ENCODE results near the gene GABRR1.
"Not testable (repeated sequence)": the region's sequence is repeated elsewhere in the genome, so short reads cannot be mapped to it uniquely, and the experiment has no call there.

The GABRR1 gene

DNA sequence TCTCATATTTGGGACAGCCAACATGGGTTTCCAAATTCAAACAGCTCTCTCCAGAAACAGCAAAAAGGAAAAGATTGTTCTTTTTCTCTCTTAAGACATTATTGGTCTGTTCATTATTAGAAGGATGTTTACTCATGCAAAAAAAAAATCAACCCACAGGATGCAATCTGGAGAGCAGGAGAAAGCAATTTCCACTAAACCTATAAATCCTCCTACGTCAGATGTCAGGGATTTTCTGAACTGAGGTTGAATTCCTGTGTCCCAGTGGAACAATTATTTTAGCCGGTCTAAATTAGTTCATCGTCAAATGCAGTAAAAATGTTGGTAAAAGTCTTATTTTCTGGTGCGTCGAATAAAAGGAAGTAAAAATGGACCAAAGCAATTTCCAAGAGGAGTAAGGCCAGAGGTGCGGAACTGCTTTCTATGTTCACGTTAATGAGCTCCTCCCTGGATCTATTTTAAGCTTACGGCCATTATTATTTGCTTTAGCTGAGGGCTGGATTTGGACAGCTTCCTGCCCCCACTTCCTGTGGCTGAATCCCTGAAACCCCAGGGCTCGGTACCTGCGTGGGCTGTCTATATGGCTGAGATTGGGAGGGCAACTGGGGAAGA is at the start of gene GABRR1:
Gene GABRR1, minus strand, starts transcription at position 60 of the 612 bp plus-strand sequence. Its CDS starts 36 bp downstream, at position 24.
- DNase-seq, result no peak

DNA sequence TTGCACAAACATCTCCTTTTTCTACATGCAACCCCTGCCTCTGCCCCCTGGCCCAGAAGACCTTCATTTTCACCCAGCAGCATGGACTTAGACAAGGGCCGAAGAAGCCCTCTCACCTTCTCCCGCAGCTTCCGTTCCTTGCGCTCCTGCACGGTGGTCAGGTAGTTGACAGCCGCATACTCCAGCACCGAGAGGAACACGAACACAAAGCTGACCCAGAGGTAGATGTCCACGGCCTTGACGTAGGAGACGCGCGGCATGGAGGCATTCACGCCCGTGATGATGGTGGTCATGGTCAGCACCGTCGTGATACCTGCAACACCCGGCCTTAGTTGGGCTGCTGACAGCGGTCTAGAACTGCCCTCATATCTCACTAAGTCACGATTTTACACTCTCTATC is 47.1 kb upstream of the GABRR1 start:
- no peak for DNase-seq

DNA sequence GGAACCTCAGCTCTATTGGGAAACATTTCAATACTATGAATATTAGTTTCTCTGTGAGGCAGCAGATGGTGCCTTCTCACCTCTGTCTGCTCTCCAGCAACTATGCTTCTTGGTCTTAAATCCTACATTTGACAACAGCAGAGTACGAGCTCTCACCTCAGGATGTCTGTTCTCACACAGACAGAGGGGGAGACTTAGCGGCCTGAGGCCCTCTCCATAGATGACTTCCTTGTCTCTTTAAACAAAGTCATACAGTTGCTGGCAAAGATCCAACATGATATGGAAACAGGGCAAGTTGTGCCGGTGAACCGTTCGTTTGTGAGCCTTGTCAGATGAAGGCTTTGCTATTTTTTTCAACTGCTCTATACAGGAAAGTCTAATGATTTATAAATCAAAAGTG is 43.7 kb upstream of the GABRR1 start:
- no peak for DNase-seq

DNA sequence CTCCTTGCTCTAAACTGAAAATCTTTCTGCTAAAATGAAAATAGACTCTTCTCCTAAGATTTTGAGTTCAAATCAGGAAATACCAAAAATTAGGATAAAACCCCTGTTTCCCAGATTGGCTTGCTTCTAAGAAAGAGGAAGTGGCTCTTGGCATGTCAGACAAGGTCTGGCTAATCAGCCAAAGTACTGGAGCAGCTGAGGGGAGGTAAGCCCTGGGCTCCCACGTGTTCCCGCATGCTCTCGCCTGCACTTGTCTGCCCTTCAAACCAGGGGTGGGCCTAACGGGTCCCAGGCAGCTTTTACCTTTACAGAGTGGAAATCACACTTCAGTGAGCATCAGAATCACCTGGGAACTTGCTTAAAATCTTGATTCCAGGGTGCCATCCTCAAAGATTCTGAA is 43.2 kb upstream of the GABRR1 start:
- no peak for DNase-seq

DNA sequence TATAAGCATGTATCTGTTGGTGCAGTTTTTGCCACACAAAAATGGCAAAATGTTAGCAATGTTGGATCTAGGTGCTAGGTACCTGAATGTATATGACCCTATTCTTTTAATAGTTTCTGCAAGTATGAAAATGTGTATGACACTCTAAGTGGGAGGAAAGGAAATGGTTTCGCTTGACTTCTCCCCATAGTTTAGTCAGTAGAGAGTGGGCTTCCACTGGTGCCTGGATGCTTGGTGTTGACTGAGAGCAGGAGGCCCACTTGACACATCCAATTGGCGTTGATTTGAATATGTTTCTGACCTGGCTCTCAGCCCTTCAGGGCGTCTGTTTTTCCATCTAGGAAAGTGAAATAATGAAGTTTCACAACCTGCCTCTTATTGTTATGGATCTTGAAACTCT is 41.8 kb upstream of the GABRR1 start:
- no peak for DNase-seq

DNA sequence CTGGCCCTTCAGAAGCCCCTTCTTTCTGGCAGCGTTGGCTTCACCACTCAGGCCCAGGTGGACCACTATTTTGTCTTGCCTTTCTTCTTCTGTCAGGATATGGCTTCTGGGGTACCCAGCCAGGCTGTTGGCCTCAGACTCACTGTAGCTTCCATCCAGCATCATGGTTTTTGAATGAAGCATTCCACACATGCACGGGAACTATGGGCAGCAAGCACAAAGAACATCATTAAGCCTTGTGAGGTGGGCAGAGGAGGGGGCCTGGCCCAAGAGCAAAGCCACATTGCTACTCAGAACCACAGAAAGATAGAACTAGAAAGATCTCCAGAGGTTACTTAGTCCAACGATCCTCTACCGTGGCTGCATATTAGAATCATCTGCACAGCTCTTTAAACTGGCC is 40.6 kb upstream of the GABRR1 start:
- DNase-seq, result no peak

DNA sequence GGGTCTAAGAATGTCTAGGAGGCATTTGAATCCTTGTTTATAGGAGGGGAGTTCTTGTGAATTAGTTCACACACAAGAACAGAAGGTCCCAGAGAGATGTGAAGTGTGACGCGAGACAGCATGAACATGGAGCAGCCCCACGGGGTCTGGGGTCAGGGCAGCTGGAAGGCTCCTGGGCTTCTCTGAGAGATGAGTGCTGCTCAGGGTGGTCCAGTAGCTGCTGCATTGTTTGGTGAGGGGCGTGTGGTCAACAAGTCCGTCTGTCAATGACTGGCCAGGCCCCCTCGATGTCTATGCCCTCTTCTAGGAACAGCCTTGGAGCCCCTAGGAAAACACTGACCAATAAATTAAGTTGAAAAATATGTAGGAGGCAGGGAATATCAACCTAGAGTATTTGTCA is 40.2 kb upstream of the GABRR1 start:
- DNase-seq, result no peak

DNA sequence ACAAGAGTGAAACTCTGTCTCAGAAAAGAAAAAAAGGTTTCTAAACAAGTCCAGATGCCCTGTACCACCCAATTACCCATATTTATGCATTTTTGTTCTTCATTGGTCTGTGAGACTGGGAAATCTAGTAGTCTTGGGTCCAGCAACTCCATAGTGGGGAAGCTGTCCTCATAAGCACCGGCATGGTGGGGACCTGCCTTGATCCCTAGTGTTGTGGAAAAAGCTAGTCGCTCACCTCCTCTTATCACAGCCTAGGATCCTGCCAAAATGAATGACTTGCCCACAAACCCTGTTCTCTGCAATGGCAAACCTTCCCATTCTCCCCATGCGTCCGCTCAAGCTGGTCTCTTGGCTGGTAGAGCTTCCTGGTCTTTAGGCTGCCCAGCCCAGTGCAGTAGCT is 38.3 kb upstream of the GABRR1 start:
- no peak for DNase-seq

DNA sequence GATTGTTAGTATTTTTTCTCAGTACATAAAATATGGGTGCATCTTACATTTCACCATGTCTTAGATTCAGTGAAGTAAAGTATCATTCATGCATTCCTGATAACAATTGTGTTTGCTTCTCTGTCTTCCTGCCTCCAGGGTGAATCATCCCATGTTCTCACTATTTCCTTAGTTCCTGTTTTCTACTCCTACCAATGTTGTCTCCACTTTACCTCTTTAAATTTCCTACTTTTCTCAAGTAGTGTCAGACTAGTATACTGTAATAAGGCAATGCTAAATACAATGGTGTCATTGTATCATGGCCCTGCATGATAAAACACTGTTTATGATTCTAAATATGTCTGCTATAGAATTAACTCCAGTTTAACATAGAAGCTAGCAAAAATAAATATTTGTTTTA is 37.4 kb upstream of the GABRR1 start:
- no peak for DNase-seq

DNA sequence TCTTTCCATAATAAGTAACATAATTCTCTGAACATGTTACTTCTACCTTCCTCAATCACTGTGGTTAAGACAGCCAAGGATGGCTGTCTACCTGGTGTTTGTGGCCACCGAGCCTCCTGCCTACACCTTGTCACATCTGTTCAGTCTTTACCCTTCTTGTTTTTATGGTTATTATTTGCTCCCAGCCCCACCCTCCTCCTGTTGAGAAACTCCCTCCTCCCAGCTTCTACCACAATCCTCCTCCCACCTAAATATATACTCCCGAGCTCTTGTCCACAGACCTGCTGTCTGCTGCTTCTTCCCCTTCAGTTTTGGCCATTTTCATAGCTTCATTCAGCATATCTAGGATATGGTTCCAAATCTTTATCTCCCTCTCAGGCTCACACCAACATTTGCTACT is 35.7 kb upstream of the GABRR1 start:
- DNase-seq, result no peak

DNA sequence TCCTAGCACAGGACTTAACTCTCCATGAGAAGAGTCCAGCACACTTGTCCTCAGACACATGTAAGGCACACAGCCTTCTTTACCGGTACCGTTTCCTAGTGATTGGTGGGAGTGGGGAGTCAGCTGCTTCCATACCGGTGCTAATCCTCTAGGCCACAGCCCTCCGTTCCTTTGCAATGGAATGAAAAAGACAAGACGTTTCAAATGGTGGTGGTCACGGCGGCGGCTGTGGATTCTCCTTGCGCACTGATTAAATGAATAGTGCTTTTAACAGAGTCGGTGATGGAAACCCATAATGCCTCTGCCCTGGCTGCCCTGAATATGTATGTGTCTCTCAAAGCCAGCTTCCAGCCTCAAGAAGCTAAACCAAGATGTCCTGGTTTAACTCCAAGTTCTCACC is 34.8 kb upstream of the GABRR1 start:
- no peak for DNase-seq

DNA sequence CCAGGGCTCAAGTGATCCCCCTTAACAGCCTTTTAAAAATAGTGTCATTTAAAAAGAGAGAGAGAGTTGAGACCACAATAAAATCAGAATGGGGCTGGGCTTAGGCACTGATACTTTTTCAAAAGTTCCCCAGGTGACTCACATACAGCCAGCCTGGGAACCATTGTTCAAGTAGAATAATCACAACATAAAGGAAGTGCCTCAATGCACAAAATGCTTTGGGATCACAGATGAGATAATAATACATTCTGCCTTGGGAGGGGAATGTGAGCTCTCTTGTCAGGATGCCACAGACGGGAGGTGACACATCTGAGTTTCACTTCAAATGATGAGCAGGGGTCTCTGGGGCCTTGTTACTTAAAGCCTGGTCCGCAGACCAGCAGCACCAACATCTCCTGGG is 34.0 kb upstream of the GABRR1 start:
- no peak for DNase-seq

DNA sequence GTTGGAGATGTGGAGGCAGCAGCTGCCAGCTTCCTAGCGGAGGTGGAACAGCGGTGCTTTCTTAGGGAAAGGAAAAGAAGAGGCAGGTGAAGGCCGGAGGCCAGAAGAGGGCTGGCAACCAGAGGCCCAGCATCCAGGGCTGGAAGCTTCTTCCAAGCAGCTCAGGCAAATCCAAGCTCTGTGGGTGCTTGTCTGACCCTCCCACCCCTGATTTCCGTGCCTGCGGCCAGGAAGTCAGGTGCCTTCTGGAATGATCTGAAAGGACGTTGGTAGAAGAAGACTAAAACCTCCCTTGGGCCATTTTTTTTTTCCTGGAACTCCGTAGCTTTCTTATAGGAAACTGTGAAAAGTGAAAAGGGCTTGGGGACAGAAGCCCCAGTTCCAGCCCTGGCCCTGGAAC is 33.1 kb upstream of the GABRR1 start:
- no peak for DNase-seq

DNA sequence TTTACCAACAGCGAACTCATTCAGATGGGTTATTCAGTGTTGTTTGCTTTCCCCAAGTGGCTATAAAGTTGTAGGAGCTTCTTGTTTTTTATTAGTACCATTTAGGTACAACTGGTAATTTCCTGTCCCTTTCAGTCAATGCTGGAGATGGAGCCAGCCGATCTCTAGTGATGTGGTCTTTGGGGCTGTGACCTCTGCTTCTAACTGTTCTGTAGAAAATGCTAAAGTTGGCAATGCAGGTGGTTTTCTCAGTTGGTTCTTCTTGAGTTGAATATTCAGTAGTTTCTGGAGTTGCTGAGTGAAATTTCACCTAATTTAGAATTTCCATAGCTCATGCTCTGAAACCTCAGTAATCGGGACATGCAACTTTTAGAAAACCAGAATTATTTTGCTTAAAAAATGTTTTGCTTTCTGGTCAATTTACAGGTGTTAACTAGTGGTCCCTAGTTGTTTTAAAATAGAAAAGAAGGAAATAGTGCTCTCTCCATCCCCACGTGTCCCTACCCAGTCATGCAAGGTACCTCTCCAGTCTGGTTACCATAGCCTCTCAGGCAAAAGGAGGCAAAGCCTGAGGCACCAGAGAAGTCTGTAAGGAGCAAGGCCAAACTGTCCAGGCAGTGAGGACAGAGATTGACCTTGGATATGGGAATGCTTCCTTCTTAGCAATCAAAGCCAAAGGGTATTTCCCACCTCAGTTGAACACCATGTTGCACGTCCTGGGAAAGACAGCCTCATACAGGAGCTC is 27.3 kb upstream of the GABRR1 start:
- DNase-seq, result no peak

DNA sequence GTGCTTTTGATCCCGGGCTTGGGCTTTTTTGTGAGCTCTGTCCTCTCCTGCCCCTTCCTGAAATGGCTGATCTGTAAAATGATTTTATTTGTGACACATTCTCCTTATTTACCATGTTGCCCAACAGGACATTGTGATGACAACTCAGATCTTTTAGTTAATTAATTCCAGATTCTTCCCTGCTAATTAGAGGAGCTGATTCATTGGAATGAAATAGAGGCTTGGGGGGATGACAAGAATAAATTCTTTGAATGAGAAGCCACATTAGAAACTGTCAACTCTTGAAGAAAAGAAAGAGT is 26.1 kb upstream of the GABRR1 start:
- no peak for DNase-seq

DNA sequence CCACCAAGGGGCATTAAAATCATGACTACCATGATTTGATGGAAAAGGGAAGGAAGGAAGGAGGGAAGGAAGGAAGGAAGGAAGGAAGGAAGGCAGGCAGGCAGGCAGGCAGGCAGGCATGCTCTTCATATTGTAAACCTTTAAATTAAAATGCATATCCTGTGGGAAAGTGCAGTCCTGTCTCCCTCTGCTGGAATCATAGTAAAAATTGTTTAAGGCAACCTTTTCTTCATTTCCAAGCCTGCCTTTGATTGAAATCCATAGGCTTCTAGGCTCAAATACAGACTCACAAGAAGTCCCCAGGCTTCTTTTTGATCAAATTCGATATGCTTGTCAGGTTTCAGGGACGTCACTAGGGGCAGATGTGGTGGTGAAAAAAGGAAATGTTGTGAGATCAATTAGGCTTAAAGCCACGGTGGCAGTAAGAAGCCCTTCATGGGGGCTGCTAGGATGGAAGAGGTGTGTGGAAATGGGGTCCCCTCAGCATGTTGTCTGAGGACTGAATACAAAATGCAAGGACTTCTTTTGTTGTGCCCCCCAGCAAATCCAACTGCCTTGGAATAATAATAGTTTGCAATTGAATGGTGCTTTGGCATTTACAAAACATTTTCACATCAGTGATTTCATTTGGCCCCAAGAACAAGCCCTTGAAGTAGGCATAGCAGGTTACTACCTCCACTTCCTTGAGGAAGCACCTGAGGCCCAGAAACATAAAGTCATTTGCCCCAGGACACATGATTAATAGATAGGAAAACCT is 25.6 kb upstream of the GABRR1 start:
- no peak for DNase-seq

DNA sequence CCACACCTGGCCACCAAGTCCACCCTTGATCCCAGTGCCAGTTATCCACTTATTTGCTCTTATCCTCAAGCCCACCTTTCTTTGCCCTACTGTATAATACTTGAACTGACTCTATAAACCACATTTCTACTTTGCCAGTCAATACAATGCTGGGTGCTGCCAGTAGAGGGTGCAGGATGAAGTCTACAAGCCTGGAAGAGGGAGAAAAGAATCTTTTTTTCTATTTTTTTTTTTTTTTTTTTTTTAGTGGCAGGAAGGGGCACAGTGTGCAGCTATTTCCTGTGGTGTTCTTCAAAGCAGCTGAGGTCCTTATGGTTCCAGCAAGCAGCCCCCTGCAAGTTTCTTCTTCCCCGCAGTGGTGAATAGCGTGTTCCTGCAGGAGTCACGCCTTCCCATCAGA is 22.2 kb upstream of the GABRR1 start:
- no peak for DNase-seq

DNA sequence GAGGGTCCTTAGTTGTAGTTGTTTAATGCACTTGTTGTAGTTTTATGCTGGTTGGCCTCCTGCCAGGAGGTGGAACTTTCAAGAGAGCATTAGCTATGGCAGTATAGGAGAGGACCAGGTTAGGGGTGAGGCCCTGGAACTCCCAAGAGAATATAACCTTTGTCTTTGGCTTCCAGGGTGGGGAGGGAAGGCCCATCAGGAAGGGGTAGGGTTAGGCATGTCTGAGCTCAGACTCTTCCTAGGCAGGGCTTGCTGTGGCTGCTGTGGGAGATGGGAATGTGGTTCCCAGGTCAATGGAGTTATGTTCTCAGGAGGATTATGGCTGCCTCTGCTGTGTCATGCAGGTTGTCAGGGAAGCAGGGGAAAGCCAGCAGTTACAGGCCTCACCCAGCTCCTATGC is 20.0 kb upstream of the GABRR1 start:
- DNase-seq, result no peak

DNA sequence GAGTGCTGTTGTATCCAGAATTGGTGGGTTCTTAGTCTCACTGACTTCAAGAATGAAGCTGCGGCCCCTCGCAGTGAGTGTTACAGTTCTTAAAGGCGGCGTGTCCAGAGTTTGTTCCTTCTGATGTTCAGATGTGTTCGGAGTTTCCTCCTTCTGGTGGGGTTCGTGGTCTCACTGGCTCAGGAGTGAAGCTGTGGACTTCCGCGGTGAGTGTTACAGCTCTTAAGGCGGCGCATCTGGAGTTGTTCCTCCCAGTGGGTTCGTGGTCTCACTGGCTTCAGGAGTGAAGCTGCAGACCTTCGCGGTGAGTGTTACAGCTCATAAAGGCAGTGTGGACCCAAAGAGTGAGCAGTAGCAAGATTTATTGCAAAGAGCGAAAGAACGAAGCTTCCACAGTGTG is 16.4 kb upstream of the GABRR1 start:
- DNase-seq, result not testable (repeated sequence)

DNA sequence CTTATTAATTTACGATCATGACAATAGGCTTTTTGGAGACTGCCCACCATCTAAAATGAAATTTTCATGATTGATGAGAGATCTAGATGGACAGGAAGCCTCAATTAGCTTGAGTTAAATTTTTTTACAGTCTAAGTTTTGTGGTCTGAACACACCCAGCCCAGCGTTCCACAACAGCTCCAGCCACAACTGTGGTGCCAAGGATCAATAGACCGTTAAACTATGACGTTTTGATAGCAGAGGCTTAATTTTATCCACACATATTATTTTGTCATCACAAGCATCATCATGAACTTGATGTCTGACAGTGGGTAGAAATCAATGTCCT is 5.5 kb upstream of the GABRR1 start:
- no peak for DNase-seq

DNA sequence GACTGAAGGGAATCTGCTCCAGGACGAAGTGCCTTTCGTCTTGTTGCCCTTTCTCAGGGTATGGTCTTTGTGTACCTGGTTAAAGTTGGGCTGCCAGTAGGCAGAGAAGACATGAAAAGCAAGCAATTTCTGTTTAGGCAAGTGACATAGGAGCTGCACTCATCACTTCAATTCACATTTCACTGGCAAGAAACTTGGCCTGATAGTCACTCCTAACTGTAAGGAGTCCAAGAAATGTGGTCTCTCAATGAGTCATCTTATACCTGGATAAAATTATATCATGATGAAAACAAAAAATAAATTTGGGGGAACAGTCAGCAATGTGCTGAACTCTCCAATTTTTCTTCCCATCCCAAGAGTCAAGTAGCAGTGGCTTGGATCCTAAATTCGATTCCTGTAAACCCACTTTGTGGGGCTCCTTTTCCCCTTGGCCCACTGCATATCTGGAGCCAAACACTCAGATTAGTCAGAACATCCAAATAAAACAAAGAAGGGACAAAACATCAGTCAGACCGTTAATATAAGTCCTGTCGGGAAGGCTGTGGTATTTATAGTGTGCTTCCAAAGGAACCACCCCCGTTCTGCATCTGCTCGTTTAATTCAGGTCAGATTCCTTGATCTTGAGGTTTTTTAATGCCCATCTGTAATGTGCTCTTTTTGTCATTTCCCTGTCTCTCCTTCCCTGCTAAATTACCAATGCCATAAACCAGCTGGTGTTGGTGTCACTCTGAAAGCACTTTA is 5.0 kb upstream of the GABRR1 start:
- DNase-seq, result no peak

DNA sequence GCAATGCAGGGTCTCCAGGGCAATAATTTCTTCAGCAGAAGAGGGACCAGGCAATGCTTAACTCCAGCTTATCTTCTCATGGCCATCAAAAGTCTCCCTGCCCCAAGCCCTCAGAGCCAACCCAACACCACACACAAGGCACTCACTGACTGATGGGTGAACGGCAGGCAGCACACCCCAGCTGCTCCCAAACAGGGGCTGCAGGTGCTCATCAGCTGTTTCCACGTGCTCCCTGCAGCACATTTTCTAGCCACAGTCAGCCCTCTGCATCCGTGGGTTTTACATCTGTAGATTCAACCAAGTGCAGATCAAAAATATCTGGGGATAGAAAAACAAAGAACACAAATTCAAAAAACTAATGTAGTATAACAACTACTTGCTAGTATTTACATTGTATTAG is 4.0 kb upstream of the GABRR1 start:
- DNase-seq, result no peak

DNA sequence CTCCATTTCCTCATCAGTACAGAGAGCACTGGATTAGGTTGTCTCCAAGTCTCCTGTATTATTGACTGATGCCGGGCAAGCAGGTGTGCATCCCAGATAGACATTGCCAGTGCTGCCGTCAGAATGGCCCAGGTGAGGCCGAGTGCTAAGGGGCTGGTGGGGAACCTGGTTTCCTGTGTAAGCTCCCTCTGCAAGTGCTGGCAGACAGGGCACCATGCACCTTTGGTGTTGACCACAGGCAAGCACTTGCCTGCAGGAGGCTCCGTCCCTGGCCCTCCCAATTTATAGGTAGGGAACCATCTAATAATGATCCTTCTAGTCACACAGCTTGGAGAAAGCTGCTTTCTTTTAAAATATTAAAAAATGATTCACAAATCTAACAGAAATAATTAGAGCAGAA is 747 bp downstream of the GABRR1 start:
- no peak for DNase-seq

DNA sequence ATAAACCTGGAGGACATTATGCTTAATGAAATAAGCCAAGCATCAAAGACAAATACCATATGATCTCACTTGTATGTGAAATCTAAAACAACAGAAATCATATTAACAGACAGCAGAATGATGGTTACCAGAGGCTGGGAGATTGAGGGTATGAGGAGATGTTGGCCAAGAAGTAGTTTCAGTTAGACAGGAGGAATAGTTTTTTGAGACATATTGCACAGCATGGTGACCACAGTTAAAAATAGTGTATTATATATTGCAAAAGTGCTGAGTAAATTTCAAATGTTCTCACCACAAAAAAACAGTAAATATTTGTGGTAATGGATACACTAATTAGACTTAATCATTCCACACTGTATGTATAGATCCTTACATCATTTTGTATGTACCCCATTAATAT is 1.8 kb downstream of the GABRR1 start:
- DNase-seq, result no peak
